NCI-H2227 (cell line): ENCODE measurements around the gene ROBO1.
A peak's percentile ranks its signal among the peaks of the same experiment; 100 is the strongest.
"Not testable (repeated sequence)": the region's sequence is repeated elsewhere in the genome, so short reads cannot be mapped to it uniquely, and the experiment has no call there.

Experiments used
- DNase-seq: peaks from one replicate; lab custom pipeline; 2025; ENCODE audit not compliant: unreplicated experiment; lab: John Stamatoyannopoulos, UW

ROBO1 gene

GRCh38 chr3:78888635-78889034 lies 879.2 kb downstream of the ROBO1 start:
- DNase-seq = no peak

GRCh38 chr3:78887547-78888011 lies 880.2 kb downstream of the ROBO1 start:
- DNase-seq = no peak

- DNase-seq = no peak
Observed at GRCh38 chr3:78887029-78887428, 880.8 kb downstream of the ROBO1 start.

GRCh38 chr3:78884567-78884966 lies 883.2 kb downstream of the ROBO1 start:
- not testable (repeated sequence) for DNase-seq

GRCh38 chr3:78882251-78882650 lies 885.5 kb downstream of the ROBO1 start:
- DNase-seq = no peak

- DNase-seq = no peak
Observed at GRCh38 chr3:78881501-78881900, 886.3 kb downstream of the ROBO1 start.

GRCh38 chr3:78880603-78881461 lies 887.0 kb downstream of the ROBO1 start:
- no peak for DNase-seq

GRCh38 chr3:78879295-78879860 lies 888.4 kb downstream of the ROBO1 start:
- peak; percentile 18 for DNase-seq

- no peak for DNase-seq
Observed at GRCh38 chr3:78878789-78879188, 889.0 kb downstream of the ROBO1 start.

- no peak for DNase-seq
Observed at GRCh38 chr3:78878011-78878410, 889.8 kb downstream of the ROBO1 start.

- no peak for DNase-seq
Observed at GRCh38 chr3:78875851-78876250, 891.9 kb downstream of the ROBO1 start.

GRCh38 chr3:78875436-78875835 lies 892.4 kb downstream of the ROBO1 start:
- no peak for DNase-seq

GRCh38 chr3:78873641-78874040 lies 894.2 kb downstream of the ROBO1 start:
- no peak for DNase-seq

GRCh38 chr3:78872195-78872594 lies 895.6 kb downstream of the ROBO1 start:
- DNase-seq = peak; percentile 20

- peak; percentile 6 for DNase-seq
Observed at GRCh38 chr3:78871048-78871447, 896.8 kb downstream of the ROBO1 start.

GRCh38 chr3:78870484-78870883 lies 897.3 kb downstream of the ROBO1 start:
- DNase-seq = no peak

GRCh38 chr3:78868570-78868969 lies 899.2 kb downstream of the ROBO1 start:
- DNase-seq = peak; percentile 56

GRCh38 chr3:78867409-78868372 lies 900.1 kb downstream of the ROBO1 start:
- peak; percentile 11 for DNase-seq

- DNase-seq = no peak
Observed at GRCh38 chr3:78863306-78864203, 904.2 kb downstream of the ROBO1 start.

- no peak for DNase-seq
Observed at GRCh38 chr3:78861156-78861555, 906.6 kb downstream of the ROBO1 start.
